NCI-H460 (cell line): ENCODE measurements around the gene CHST15. TPM values are rescaled to one million over a fixed set of nuclear protein-coding genes. Genes with fewer than 3 reads are reported as not detected.

Experiments used
- DNase-seq: peaks from one replicate; pipeline ENCODE4 v3.0.0-alpha.2; 2016; ENCODE audit warnings: low read depth; ENCODE audit errors: extremely low read depth
- total RNA-seq: library from RNA; depleted of rRNA; stranded (reverse); fragments of >200 nt; shearing (Covaris generic); gene quantifications from 2 replicates; pipeline ENCODE4 v1.2.3, GENCODE V29; 2014

The CHST15 gene
- total RNA-seq, 1 experiment from 2014 or later: 60.9 TPM

DNA sequence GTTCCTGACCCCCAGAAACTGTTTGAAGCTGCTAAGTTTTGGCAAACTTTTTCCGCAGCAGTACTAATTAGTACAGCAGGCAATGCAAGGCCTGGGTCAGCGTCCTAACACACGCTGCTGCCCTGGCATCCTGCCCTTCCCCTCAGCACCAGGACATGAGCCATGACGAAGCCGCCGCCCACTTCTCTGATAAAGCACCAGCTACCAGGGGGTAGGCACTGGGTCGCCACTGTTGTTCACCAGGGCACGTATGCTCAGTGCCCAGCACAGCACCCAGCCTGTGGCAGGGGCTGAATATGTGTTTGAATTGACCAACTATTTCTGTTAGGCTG, 59.5 kb downstream of the CHST15 start:
- DNase-seq: no peak

DNA sequence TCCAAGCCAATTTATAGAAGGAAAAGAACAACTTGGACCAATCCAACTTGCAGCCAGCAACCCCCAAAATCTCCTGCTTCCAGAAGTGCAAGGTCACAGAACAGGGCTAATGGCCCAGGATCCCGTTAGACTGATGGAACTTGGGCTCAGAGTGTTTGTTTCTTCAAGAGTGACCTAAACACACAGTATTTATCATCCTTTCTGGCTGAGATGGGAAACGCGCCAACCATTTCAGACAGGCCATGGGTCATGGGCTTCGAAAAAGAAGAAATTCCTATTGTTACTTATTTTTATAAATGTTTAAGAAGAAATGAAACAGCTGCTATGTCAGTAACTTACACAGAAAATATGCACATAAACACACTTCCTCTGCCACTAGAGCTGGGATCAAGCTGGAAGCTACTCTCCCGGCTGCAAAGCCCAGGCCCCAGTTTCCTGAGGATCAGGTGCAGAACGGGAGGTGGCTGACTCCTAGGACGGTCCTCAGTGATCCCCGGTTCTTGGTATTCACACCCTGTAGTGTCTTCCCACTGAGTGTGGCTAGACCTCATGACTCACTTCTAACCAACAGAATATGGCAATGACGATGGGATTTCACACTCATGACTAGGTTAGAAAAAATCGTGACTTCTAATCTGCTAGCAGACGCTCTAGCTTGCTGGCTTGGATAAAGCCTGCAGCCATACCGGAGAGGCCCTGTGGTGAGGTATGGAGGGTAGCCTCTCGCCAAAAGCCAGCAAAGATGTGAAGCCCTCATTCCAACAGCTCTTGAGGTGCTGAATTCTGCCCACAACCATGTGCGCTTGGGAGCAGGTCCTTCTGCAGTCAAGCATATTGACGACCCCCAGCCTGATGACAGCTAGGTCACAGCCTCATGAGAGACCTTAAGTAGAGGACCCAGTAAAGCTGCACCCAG, 60.2 kb downstream of the CHST15 start:
- no peak for DNase-seq

DNA sequence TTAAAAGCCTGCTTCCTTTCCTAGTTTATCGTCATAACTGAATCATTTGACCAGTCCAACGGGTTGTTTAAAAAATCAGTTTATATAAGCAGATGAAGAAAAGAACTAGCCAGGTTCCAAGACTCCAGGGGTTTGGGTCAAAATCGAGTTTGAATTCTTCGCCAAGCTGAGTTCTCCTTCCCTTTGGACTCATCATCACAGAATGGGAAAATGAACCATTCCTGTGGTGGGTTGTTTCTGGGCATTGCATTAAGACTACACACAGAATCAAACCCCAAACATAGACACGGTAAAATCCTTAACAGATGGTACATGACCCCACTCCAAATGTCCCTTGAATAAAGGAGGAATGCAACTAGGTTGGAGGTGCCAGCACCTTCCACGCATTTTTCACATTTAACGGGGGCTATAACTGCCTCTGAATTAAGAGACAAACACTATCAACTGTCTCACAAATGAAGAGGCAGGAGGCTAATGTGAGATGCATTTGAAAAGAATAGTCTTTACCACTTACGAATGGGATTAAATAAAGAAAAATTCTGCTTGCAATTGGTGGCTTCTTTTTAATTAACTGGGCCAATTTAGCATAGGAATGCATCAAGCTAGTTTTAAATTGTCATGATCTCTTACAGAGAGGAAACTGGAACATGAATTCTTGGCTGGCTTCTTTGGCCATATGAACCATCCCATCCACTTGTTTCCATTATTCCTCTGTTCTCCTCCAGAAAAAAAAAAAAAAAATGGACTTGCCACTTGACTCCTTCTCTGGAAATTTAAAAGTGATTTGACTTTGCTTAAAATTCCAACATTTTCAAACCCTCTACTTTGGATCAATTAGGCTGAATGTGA, 61.1 kb downstream of the CHST15 start:
- no peak for DNase-seq

DNA sequence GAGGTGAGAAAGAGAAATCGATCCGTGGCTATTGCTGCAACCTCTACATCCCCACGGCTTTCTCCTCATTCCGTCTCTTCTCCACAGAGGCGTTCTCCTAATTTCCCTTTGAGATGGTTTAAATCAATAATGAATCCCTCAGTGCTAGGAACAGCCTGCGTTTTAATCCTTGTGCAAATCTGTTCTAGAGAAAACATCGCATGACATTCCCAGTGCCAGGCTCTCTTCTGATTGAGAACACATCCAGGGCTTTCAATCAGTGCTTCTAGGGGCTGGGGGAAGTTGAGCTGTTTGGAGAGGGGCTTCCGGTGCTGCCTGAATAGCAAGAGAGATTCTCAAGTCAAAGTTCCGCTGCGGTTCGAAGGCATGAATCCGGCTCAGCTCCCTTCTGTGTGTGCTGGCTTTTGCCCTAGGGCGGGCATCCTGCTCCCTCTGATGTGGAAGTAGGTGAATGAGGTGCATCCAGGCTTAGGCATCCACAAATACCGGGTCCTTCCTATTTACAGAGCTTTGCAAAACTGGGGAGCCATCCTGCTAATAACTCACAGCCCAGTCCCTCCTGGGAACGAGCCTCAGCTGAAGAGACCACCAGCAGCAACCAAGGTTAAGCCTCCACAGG, 62.8 kb downstream of the CHST15 start:
- DNase-seq: no peak

DNA sequence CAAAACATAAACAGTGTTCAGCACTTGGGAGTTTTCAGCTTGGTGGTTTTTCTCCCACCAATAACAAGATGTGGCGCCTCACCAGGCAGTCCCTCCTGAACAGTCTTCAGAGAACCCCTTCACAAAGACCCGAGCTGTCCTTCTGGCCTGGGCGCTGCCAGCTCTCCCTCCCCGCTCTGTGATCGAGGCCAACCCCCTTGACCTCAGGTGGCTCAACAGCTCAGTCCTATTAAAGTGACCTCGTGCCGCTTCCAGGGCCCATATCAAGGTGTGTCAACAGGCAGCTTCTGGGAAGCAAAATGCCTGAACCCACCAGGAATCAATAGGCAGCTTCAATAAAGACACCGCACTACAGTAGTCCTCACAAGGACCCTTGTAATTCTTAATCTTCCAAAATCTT, 63.3 kb downstream of the CHST15 start:
- no peak for DNase-seq

DNA sequence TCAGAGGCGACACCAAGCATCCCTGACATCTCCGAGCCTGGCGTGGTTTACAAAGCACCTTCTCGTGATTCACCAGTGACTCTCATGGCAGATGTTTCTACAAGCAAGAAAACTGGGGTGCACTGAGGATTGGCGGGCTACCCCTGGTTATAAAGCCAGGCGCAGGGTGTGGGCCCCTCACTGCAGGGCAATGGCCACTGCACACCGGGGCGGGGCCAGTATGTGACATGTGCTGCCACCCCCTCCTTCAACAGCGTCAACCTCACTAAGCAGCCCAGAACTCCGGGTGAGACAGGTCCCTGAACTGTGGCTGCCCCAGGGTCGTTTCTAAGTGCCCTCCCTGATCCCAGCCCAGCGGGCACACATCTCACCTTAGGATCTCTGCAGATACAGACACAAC, 63.8 kb downstream of the CHST15 start:
- DNase-seq: no peak

DNA sequence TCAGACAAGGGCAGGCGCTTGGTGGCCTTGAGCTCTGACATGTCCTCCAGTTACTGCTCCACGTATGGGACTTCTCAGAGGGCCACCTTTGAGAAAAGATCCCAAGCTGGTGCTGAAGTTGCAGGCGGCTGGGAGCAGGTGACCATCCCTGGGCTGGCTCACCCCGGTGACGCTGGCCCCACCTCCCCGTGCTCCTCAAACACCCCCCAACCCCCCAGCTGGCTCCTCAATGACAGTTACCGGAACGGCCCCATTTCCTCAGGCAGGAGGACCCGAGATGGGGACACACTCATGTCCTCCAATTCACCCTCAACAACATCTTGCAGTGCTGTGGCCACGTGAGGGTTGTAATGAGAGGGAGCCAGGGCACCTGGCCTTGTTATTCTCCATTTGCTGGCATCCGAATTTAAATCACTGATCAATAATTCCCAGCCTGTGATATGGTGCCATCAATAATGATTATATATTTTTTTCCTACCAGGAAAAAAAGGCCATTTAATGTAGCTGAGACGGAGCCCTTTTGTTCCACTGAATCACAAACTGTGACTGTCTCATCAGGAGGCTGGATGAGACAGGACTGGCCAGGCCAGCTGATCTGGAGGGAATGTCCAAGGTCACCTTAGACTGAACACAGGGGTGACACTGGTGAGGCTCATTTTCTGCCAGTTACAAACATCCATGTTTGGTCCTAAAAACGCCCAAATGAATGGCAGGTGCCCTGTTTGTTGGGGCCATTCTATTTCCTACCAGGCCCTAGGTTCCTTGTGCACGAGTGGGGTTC, 64.5 kb downstream of the CHST15 start:
- DNase-seq: no peak

DNA sequence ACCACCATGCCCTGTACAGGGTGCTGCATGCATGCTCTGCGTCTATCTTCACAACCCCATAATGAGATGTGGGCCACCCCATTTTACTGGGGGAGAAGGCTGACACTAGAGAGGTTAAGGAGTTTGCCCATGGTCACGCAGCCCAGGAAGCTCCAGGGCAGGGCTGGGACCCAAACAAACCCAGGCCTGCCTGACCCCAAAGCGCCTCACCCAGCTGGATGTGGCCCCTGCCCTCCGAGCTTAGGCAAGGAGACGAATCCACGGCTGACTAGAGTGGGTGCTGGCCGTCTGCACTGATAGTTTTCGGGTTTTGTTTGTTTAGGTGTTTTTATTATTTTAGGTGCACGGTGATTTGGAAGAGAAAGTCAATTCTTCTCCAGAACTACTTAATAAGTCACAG, 65.7 kb downstream of the CHST15 start:
- DNase-seq: no peak

DNA sequence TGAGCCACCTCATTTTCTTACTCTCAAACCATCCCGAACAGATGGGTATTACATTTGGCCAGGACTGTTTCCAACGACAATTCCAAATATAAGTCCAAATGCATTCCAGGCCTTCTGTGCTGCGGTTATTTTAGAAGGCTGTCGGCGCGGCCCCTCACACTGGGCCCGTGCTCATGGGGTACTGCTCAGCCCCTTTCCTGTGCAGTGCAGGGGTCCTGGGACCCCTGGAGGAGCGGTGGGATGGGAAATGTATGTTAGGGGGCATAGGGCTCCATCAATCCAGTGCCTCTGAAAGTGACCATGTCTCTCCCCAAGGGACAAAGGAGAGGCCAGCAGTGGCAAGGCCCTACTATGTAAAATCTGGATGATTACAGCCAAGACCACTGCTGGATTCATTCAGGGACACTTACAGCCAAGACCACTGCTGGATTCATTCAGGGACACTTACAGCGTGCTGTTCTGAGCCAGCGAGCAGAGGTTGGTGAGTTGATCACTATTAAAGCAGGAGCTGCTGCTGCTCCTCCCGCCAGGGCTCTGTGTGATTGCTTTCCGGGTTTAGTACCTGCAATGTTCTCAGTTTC, 66.3 kb downstream of the CHST15 start:
- no peak for DNase-seq

DNA sequence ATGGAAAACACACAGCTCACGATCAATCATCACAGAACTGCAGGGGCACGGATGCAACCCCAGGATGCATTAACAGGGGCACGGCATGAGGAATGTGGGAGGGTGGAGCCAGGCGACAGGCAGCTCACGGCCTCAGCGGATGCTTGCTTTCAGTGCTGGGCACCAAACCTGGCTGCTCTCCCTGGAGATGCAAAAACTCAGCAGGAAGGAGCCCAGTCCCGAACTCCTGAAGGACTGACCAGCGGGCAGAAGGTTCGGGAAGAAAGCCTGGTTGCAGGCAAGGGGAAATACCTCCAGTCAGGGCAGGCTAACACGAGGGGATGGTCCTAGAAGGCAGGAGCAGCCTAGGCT, 66.8 kb downstream of the CHST15 start:
- DNase-seq: no peak

DNA sequence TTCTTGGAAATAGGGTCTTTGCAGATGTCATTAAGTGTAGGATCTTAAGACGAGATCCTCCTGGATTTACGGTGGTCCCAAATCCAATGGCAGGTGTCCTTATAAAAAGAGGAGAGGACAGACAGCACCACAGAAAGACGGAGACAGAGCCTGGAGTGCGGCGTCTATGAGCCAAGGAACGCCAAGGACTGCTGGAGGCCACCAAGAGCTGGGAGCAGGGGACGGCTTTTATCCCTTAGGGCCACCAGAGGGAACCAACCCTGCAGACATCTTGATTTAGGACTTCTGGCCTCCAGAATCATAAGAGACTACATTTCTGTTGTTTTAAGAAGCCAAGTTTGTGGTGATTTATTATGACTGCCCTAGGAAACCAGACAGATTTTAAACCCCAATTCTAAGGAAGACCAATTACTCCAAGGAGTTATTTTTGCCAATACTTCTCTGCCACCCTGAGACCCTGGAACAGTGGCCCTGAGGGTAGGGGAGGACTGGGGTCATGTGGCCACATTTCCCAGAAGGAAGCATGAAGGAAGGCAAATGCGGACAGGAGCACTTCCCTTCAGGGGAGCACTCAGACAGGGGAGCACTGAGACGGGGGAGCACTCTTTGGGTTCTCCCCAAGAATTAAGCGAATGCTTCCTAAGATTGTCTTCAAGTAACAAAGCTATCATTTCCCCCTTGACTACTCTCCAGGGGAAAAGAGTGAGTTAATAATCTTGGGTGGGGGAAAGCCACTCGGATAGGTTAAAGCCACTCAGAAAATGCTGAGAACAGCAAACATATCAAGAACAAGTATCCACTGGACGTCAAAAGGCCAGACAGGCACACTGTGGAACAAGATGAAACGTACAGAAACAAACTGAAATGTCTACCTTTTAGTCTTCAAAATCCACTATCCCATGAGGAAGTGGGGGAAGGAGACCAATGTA, 67.5 kb downstream of the CHST15 start:
- peak; percentile 14 for DNase-seq

DNA sequence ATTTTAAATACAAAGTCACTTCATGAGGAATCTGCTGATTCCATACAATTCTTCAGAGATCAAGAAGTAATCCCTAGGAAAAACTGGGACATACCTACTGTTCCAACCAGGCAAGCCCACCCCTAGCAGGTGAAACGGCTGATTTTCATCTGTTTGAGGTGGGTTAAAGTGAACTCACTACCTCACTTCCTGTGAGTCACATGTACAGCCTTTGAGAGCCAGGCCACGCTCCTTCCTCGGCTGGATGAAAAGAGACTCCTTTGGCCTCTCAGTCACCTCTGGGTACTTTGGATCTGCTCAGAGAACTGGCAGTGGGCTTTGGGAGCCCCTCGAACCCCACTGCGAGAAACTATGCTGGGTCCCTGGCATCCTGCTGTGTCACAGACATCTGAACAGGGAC, 68.2 kb downstream of the CHST15 start:
- DNase-seq: no peak

DNA sequence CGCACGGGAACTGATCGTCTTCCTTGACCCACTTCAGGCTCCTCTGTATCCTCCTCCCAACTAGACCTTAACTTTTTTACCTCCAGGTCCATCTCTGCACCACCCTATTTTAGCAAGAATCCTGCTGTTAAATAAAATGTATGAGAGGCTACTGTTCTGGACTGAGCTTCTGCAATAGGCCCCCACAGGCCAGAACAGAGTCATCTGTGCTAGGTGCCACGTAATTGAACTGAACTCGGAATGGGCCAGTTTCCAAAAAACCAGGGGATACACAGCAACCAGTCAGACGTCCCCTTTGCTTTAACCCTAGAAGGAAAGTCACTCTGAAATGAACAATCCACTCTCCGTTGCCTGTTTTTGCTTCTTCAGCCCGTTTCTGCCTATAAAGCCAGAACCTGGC, 71.3 kb downstream of the CHST15 start:
- DNase-seq: no peak

DNA sequence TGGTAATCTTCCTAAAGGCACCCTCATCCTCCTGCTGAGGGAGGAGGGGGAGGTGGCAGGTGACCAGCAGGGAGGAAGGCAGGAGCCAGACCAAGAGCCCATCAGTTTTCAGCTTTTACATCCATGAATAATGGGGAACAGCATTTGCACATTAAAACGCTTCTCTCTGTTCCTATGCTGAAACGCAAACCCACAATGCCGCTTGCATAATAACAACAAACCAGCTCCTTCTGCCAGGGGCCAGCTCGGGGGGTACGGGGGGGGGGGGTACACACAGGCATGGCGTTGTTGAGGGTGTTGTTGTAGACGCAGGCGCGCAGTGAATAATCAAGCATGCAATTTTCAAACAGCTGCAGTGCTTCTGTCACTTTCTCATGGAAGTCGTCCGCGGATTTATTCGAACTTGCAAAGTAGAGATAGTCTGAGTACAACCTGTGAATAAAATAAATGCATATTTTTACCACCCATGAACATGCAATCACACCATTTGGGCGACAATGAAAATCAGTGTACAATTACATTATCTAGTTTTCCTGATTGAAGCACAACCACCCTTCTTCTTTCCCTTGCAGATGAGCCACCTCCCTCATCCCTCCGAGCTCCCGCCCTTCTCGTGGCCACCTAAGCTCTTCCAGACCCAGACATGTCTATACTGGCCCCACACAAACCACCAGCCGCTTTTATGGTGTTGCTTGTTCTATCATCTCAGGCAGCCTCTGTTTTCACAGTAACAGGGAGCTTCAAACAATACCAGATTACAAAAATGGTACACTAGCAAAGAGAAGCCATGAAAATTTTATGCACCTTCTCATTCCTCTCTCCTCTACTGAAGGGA, 72.2 kb downstream of the CHST15 start:
- DNase-seq: no peak

DNA sequence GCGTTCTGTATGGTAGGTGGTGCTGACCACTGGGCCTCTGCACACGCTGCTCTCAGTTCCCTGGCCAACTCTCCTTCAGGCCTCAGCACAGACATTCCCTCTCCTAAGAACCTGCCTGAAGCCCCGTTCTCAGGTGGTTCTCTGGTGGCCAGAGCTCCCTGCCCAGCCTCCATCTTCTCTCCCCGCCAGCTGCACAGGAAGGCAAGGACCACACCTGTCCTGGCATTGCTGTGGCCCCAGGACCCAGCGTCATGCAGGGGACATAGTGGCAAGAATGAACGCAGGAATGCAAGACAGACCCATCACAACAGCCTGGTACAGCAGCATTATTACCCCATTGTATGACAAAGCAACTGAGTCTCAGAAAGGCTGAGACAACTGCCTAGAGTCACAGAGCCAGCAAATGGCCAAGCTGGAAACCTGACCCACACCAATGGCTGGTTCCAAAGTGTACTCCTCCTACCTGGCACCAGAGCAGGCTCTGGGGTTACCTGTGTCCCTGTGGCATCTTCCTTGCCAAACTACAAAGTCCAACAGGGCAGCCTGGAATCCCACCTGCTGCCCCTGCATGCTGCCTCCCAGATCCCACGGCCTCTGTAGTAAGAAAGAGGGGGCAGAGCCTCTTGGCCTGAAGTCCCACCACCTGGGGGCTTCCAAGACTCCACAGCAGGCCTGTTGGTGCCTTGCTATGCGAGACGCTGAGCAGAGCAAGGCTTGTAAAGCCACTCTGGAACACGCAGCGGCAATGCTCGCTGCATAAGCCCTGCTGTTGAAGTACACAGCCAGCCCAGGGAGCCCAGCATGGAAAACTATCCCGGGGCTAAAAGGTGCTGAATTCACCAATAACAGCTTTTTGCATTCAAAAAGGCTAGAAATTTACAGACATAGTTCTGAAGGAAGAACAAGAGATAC, 73.3 kb downstream of the CHST15 start:
- no peak for DNase-seq

DNA sequence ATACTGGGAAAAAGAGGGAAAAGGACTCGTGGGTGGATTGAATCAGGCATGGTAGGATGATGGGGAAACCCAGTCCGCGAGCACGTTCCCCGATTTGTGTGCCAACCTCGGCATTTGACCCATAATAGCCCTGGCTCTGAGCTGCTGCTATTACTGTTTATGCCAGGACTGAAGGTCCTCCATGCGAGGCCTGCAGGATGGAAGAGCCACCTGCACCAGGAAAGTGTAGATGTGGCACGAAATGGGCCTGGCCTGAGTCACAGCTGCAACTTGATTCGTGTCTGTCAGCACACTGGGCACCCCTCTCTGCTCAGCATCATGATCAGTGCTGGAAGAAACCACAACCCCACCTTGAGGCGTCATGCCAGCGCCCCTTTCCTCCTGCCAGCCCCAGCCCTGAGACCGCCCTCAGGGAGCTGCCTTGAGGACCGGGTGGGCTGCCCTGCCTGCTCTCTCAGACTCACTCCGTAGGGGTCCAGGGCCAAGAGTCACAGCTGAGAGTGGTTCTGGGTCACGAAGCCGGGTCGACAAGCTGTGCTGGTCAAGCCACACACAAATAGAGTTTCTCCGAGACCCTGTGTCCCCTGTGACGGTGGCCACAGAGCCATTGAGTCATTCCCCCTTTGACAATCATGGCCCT, 74.4 kb downstream of the CHST15 start:
- no peak for DNase-seq

DNA sequence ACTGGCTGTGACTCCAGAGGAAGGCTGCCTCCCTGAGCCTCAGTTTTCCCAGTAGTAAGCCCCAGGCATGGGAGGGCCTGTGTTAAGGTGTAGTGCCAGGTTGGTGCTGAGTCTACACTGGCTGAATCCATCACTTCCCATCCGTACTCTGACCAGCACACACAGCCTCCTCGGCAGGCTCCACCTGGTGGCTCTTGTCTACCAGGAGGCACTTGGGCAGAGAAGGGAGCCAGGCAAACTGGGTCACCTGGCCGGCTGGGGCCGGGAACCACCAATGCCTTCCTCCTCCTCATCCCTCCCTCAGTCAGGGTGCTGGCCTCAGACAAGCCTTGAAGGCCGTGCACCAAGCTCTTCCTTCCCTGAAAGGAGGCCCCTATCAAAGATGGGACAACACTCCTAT, 75.7 kb downstream of the CHST15 start:
- DNase-seq: no peak
